ENCODE measurements around the gene SCRN1. TPM values are rescaled to one million over a fixed set of nuclear protein-coding genes. Genes with fewer than 3 reads are reported as not detected.

SCRN1 gene
- total and polyA plus RNA-seq, 2 donors from 2014 or later, result 22.2 to 85.6 TPM

GRCh38 chr7:29945259-29945809 is 44.3 kb downstream of the SCRN1 start:
- intact Hi-C loops (cut with DNase I), result no loop called here
- H3K27ac ChIP-seq (ENCODE audit: low read depth in 2 of 2, low read length in 2 of 2), result no peak overlapping the region
- H3K4me1 ChIP-seq (ENCODE audit: control insufficient read depth in 2 of 3, insufficient read depth in 2 of 3, low read depth in 1 of 3, low read length in 3 of 3), result no peaks in the 10 kb centered on the region
- DNase-seq, result no peak
- peaks cover 0 to 9% (median 4%) of the 10 kb centered on the region in 3 donors for H3K36me3 ChIP-seq (ENCODE audit: control insufficient read depth in 2 of 3, insufficient read depth in 3 of 3, low read length in 3 of 3)
- no peak for FAIRE-seq
- no peaks in the 10 kb centered on the region for H3K27me3 ChIP-seq (ENCODE audit: control insufficient read depth, insufficient read depth, low read length)
- no peaks in the 10 kb centered on the region for H3K9me3 ChIP-seq (ENCODE audit: control insufficient read depth in 2 of 3, insufficient read depth in 1 of 3, low read length in 3 of 3)
- no peak overlapping the region for H3K9ac ChIP-seq (ENCODE audit: low read length in 3 of 3)
- no peak for TF ChIP-seq CTCF (IDR thresholded peaks at IDR 0.05; ENCODE audit: borderline replicate concordance, extremely low read depth, insufficient read depth)
- no peak overlapping the region for H3K4me3 ChIP-seq (ENCODE audit: low read length in 3 of 3)

DNA sequence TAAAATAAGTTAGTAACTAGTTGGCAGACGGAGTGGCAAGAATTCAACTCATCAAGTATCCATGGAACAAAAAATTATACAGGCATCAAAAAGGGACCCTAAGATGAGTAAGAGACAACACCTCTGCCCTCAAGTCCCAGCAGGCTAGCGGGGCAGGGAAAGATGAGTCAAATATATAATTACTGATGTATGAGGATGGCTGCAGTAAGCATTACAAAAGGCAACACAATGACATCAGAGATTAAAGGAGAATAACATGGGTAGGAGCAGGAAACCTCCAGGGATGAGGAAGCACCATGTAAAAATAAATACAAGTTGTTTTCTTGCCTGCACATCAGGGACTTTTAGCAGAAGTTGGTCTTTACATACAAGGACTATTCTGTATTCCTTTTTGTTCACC is 49.4 kb downstream of the SCRN1 start:
- Histone ChIP-seq H3K36me3 (ENCODE audit: control insufficient read depth in 2 of 3, insufficient read depth in 3 of 3, low read length in 3 of 3) (peaks cover 4 to 19% (median 9%) of the 10 kb centered on the region in 3 donors), H3K9me3 (ENCODE audit: control insufficient read depth in 2 of 3, insufficient read depth in 1 of 3, low read length in 3 of 3) (no peaks in the 10 kb centered on the region), H3K27me3 (ENCODE audit: control insufficient read depth, insufficient read depth, low read length) (no peaks in the 10 kb centered on the region), H3K9ac (ENCODE audit: low read length in 3 of 3) (no peak overlapping the region), H3K27ac (ENCODE audit: low read depth in 2 of 2, low read length in 2 of 2) (no peak overlapping the region), H3K4me1 (ENCODE audit: control insufficient read depth in 2 of 3, insufficient read depth in 2 of 3, low read depth in 1 of 3, low read length in 3 of 3) (no peaks in the 10 kb centered on the region), H3K4me3 (ENCODE audit: low read length in 3 of 3) (no peak overlapping the region)
- TF ChIP-seq CTCF (IDR thresholded peaks at IDR 0.05; ENCODE audit: borderline replicate concordance, extremely low read depth, insufficient read depth), result no peak
- DNase-seq (no peak), FAIRE-seq (no peak)
- intact Hi-C loops (cut with DNase I), result no loop called here

DNA sequence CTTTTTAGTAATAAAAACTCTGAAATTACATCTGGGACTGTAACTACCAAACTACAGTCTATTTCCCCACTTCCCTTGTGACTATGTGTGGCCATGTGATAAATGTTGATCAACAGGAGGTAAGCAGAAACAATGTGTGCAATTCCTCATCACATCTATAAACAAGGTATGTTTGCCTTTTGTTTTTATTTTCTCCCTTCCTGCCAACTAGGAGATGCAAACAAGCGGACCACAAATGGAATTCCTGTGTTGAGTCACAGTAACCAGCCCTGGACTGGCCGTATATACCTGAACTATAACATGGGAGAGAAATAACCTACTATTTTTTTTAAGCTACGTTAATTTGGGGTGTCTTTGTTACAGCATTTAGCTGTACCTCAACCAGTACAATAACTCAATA is 52.5 kb downstream of the SCRN1 start:
- Histone ChIP-seq H3K4me1 (ENCODE audit: control insufficient read depth in 2 of 3, insufficient read depth in 2 of 3, low read depth in 1 of 3, low read length in 3 of 3) (no peaks in the 10 kb centered on the region), H3K36me3 (ENCODE audit: control insufficient read depth in 2 of 3, insufficient read depth in 3 of 3, low read length in 3 of 3) (peaks cover 0 to 19% (median 2%) of the 10 kb centered on the region in 3 donors), H3K4me3 (ENCODE audit: low read length in 3 of 3) (no peak overlapping the region), H3K27ac (ENCODE audit: low read depth in 2 of 2, low read length in 2 of 2) (no peak overlapping the region), H3K9ac (ENCODE audit: low read length in 3 of 3) (no peak overlapping the region), H3K27me3 (ENCODE audit: control insufficient read depth, insufficient read depth, low read length) (no peaks in the 10 kb centered on the region), H3K9me3 (ENCODE audit: control insufficient read depth in 2 of 3, insufficient read depth in 1 of 3, low read length in 3 of 3) (no peaks in the 10 kb centered on the region)
- intact Hi-C loops (cut with DNase I), result no loop called here
- DNase-seq (no peak), FAIRE-seq (no peak)
- TF ChIP-seq CTCF (IDR thresholded peaks at IDR 0.05; ENCODE audit: borderline replicate concordance, extremely low read depth, insufficient read depth), result no peak

- peaks cover 0 to 19% (median 2%) of the 10 kb centered on the region in 3 donors for H3K36me3 ChIP-seq (ENCODE audit: control insufficient read depth in 2 of 3, insufficient read depth in 3 of 3, low read length in 3 of 3)
These were observed 54.5 kb downstream of the SCRN1 start for GRCh38 chr7:29935111-29935510.

More at GRCh38 chr7:29935111-29935510, 54.5 kb downstream of the SCRN1 start:
- no peak for TF ChIP-seq CTCF (IDR thresholded peaks at IDR 0.05; ENCODE audit: borderline replicate concordance, extremely low read depth, insufficient read depth)
- Histone ChIP-seq H3K4me1 (ENCODE audit: control insufficient read depth in 2 of 3, insufficient read depth in 2 of 3, low read depth in 1 of 3, low read length in 3 of 3) (no peaks in the 10 kb centered on the region), H3K27me3 (ENCODE audit: control insufficient read depth, insufficient read depth, low read length) (no peaks in the 10 kb centered on the region), H3K9ac (ENCODE audit: low read length in 3 of 3) (no peak overlapping the region), H3K9me3 (ENCODE audit: control insufficient read depth in 2 of 3, insufficient read depth in 1 of 3, low read length in 3 of 3) (no peaks in the 10 kb centered on the region), H3K27ac (ENCODE audit: low read depth in 2 of 2, low read length in 2 of 2) (no peak overlapping the region), H3K4me3 (ENCODE audit: low read length in 3 of 3) (no peak overlapping the region)
- intact Hi-C loops (cut with DNase I), result no loop called here
- DNase-seq, result no peak
- no peak for FAIRE-seq

All from kidney (tissue), 14 donors.